ENCODE data around the gene TMEM89.

TMEM89 gene

GRCh38 chr3:48609088-48610005, 12.2 kb downstream of the TMEM89 start, which contains the start of gene UQCRC1:
TSS of gene UQCRC1 (minus strand) at chr3:48609646. CDS start at chr3:48609620, 26 bp downstream.
- no peak for FAIRE-seq

- no peak for FAIRE-seq
These were observed 14.1 kb downstream of the TMEM89 start for GRCh38 chr3:48607519-48607918.

GRCh38 chr3:48601622-48601994, 20.0 kb downstream of the TMEM89 start:
- FAIRE-seq = no peak

- FAIRE-seq = no peak
These were observed 20.6 kb downstream of the TMEM89 start for GRCh38 chr3:48600711-48601621.

GRCh38 chr3:48599509-48600285, 21.9 kb downstream of the TMEM89 start:
- no peak for FAIRE-seq

GRCh38 chr3:48599077-48599501, 22.5 kb downstream of the TMEM89 start:
- no peak for FAIRE-seq

GRCh38 chr3:48598323-48599076, 23.1 kb downstream of the TMEM89 start:
- no peak for FAIRE-seq

GRCh38 chr3:48597408-48597800, 24.2 kb downstream of the TMEM89 start:
- FAIRE-seq = no peak

GRCh38 chr3:48596676-48597407, 24.7 kb downstream of the TMEM89 start:
- no peak for FAIRE-seq

- FAIRE-seq = no peak
These were observed 25.4 kb downstream of the TMEM89 start for GRCh38 chr3:48596157-48596556.

GRCh38 chr3:48595526-48596121, 25.9 kb downstream of the TMEM89 start:
- FAIRE-seq = no peak

- FAIRE-seq = no peak
These were observed 26.5 kb downstream of the TMEM89 start, which contains the start of gene COL7A1 for GRCh38 chr3:48595075-48595525. TSS of gene COL7A1 (minus strand) at chr3:48595329. CDS start at chr3:48595159, 170 bp downstream.

- FAIRE-seq = no peak
These were observed 27.0 kb downstream of the TMEM89 start for GRCh38 chr3:48594417-48595049.

- no peak for FAIRE-seq
These were observed 28.2 kb downstream of the TMEM89 start for GRCh38 chr3:48593337-48593736.

- no peak for FAIRE-seq
These were observed 29.0 kb downstream of the TMEM89 start for GRCh38 chr3:48592519-48593087.

- no peak for FAIRE-seq
These were observed 29.6 kb downstream of the TMEM89 start for GRCh38 chr3:48591886-48592518.

GRCh38 chr3:48591436-48591835, 30.1 kb downstream of the TMEM89 start:
- no peak for FAIRE-seq

- FAIRE-seq = no peak
These were observed 33.3 kb downstream of the TMEM89 start for GRCh38 chr3:48588230-48588629.

- no peak for FAIRE-seq
These were observed 33.9 kb downstream of the TMEM89 start for GRCh38 chr3:48587686-48588085.

All from islet of Langerhans (tissue), 1 donor.